Islet of Langerhans (tissue), 1 donor: ENCODE measurements around the gene SIRT3.

ENCODE experiments used
- FAIRE-seq: peaks from one replicate; lab custom pipeline; 2011; peaks lifted over from hg19 to GRCh38; lab: Jason Lieb, UNC

The SIRT3 gene

DNA sequence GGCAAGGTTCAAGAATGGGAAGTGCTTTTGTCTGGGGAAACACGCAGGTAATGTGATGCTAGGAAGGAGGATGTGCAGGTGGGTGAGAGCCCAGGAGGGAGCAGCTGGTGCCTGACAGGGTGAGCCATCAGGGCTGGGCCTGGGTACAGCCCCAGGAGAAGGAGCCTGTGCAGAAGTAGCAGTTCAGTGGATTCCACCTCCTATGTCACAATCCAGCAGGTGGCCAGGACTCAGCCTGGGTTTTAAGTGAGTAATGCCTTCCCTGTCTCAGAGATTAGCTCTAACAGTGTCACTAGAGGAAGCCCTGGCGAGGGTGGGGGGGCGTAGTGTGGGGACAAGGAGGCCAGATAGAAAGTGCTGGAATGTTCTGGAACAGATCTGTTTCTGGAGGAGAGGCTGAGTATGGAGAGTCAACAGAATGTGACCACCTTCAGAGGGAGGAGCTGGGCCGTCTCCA, 20.5 kb downstream of the SIRT3 start:
- no peak for FAIRE-seq

- FAIRE-seq = no peak
Measured at GRCh38 chr11:214083-214482, 22.1 kb downstream of the SIRT3 start.

DNA sequence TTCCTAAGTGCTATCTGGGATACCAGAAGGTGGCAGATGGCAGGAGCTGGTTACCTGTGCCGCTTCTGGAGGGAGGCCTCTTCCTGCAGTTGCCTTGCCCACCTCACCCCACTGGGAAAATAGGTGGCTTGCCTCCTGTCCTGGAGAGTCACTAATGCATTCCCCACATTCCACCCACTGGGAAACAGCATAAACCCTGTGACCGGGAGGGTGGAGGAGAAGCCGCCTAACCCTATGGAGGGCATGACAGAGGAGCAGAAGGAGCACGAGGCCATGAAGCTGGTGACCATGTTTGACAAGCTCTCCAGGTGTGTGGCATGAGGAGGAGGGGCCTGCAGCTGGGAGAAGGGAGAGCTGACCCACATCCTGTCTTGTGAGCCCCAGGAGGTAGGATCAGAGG, 23.0 kb downstream of the SIRT3 start:
- FAIRE-seq = no peak

- FAIRE-seq = no peak
Measured at GRCh38 chr11:212150-213100, 23.7 kb downstream of the SIRT3 start.

DNA sequence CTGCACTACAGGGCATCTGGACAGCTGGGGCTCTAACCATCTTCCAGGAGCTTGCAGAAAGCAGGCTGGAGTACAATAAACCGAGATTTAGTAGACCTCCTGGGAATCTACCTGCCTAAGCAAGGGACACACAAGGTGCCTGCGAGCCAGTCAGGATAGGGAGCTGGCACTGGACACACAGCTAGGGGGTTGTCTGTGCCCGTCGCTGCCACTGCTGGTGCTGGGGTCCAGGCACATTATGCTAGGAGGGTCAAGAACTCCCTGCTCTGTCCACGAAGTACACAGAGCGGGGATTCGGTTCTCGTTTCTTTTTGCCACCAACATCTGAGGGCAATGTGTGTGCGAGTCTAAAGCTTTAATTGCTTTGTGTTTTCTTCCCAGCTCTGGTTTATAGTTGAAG, 24.4 kb downstream of the SIRT3 start:
- no peak for FAIRE-seq

DNA sequence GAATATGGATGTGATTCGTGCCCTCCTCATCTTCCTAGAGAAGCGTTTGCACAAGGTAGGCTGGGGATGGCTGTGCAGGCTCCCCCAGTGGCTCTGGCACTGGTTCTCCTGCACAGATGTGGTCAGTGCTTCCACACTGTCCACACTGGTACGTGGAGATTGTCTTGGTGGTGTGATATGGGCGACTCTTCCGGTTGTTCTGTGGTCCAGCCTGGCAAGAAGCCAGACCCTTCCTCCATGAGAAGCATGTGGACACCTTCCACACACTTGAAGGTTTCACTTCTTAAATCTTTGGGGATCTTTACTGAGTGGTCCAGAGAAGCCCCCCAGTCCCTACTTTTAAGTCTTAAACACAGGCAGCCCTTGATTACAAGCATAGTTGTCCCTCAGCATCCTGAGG, 24.8 kb downstream of the SIRT3 start:
- no peak for FAIRE-seq

DNA sequence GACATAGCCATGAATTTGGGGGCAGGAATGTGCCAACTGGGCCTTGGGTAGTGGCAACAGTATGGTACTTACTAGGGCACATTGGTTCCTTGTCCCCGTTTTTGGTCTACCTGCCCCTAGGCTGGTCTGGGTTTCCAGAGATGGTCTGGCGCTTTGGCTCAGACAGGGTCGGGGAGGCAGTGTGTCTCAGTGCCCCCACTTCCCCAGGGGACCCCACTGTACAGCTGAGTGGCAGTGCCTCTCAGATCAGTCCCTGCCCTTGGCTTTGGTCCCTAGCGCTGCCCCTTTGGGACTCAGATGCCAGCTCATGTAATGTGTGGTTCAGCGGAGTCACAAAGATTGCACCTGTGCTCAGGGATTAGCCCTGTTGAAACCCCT, 25.4 kb downstream of the SIRT3 start:
- no peak for FAIRE-seq

- FAIRE-seq = no peak
Measured at GRCh38 chr11:210122-210802, 25.9 kb downstream of the SIRT3 start.

- no peak for FAIRE-seq
Measured at GRCh38 chr11:209275-210121, 26.6 kb downstream of the SIRT3 start.

DNA sequence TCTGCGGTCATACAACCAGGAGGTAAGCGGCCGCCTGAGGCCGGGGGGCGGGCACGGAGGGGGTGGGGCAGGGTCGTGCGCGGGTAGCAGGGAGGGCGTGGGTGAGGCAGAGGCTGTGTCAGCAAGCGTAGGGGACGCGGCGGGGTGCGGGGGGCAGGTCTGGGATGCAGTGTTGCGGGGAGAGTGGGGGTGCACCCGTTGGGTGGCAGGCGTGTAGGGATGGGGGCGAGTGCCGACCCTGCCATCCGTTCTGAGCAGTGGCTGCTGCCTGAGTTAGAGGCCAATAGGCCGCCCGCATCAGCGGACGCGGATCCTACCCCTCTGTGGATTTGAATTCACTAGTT, 27.3 kb downstream of the SIRT3 start:
- FAIRE-seq = no peak

DNA sequence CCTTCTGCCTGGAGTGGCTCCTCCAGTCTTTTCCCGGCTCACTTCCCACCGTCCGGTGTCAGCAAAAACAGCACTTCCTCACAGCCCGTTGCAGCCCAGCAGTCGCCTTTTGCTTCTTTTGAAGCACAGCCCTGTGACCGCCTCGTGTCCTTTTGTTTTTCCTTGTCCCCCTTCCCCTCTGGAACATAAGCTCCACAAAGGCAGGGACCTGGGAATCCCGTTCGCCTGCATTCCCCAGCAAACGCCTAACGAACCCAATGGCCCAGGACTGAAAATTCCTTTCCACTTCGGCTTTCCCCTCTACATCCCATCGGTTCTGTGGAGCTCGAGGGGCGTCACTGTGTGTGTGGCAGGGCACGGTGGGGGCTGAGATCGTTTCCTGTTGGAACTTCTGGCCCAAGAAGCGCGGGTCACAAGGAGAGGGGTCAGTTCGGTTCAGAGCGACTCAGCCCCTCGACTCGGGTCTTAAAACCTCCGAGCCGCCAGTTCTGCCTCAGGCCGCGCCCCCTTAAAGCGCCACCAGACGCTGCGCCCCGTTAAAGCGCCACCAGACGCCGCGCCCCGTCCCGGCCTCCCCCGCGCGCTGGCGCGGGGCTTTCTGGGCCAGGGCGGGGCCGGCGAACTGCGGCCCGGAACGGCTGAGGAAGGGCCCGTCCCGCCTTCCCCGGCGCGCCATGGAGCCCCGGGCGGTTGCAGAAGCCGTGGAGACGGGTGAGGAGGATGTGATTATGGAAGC, 27.8 kb downstream of the SIRT3 start:
- FAIRE-seq = no peak

- FAIRE-seq = no peak
Measured at GRCh38 chr11:207863-208180, 28.3 kb downstream of the SIRT3 start.

DNA sequence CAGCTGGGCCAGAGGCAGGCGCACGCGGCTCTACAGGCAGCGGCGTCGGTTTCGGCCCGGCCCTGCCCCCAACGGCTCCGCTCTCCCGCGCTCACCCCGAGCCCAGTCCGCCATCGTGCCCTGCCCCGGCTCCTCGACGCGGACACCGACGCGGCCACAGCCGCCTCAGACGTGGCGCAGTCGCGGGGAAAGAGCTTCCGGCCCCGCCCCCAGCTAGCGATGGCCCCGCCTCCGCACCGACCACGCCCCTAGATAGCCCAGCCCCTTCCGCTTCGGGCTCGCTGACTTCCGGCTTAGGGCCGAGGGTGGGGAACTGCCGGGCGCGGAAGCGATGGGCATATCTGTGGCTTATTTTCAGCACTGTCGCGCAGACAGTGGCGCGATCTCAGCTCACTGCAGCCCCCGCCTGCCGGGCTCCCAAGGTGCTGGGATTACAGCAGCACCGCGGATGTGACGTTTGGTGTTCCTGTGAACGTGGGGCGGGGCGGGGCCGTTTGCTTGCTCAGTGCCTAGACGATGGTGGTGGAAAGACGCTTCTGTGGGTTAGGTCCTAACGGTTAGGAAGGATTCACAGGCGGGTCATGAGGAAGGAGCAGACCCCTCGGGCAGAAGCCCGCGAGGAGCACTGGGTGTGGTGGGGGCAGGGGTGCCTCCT, 28.8 kb downstream of the SIRT3 start, which contains the start of the genes BET1L and RIC8A:
Gene BET1L, minus strand, starts transcription at position 192 of the 655 bp plus-strand sequence. Its CDS starts 78 bp downstream, at position 114.
Gene RIC8A, plus strand, starts transcription at position 501 of the 655 bp plus-strand sequence. CDS start 1,147 bp downstream, outside the sequence.
- FAIRE-seq = no peak

GRCh38 chr11:206526-207207, 29.5 kb downstream of the SIRT3 start:
- FAIRE-seq = no peak

GRCh38 chr11:206002-206384, 30.1 kb downstream of the SIRT3 start:
- FAIRE-seq = no peak

GRCh38 chr11:205221-206001, 30.7 kb downstream of the SIRT3 start:
- no peak for FAIRE-seq

GRCh38 chr11:204587-205109, 31.5 kb downstream of the SIRT3 start:
- FAIRE-seq = no peak

- no peak for FAIRE-seq
Measured at GRCh38 chr11:203945-204586, 32.1 kb downstream of the SIRT3 start.
